AG10803 (cell line): ENCODE measurements around the gene MBOAT7.
A peak's percentile ranks its signal among the peaks of the same experiment; 100 is the strongest.
"Not testable (repeated sequence)": the region's sequence is repeated elsewhere in the genome, so short reads cannot be mapped to it uniquely, and the experiment has no call there.

ENCODE experiments used
- DNase-seq: peaks from one replicate; pipeline ENCODE4 v3.0.0; 2010; ENCODE audit warnings: low read depth
- H3K4me3 ChIP-seq: 2 replicates; pipeline ENCODE4 v1.5.1; 2011; ENCODE audit warnings: mild to moderate bottlenecking, low read length, control low read depth
- TF ChIP-seq, protein P1 (sequence below): conservative IDR thresholded peaks from 2 replicates; pipeline ENCODE4 v1.5.1; 2011; ENCODE audit warnings: mild to moderate bottlenecking, low read length, control low read depth, inconsistent platforms

Gene MBOAT7

DNA sequence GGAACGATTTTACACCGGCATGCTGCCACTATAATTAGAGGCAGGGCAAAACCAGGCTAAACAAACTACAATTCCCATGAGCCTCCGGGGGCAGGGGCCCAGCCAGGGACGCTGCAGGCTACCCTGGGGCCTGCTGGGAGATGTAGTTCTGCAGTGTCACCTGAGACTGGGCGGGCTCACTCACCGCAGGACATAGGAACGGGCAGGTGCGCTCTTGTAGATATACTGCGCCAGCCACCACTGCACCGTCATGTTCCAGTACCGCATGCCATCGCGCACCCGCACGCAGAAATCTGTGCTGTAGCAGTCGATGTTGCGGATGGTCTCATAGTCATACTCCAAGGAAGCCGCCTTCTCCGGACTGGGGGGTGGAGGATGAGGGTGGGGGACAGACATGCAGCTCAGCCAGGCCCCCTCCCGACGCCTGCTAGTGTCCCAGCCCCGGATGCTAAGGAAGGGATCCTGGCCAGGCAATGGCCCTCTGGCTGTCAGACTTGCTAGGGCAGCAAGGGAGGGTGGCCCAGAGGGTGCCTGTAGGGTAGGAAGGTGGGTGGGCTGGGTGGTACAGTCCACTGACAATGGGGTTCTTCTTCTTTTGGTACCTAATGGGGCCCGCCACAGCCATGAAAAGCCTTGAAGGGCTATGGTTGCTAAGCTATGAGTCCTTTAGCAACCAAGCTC is 10.7 kb downstream of the MBOAT7 start:
- no peak for DNase-seq
- no peak overlapping the region for H3K4me3 ChIP-seq
- TF ChIP-seq, protein P1, sequence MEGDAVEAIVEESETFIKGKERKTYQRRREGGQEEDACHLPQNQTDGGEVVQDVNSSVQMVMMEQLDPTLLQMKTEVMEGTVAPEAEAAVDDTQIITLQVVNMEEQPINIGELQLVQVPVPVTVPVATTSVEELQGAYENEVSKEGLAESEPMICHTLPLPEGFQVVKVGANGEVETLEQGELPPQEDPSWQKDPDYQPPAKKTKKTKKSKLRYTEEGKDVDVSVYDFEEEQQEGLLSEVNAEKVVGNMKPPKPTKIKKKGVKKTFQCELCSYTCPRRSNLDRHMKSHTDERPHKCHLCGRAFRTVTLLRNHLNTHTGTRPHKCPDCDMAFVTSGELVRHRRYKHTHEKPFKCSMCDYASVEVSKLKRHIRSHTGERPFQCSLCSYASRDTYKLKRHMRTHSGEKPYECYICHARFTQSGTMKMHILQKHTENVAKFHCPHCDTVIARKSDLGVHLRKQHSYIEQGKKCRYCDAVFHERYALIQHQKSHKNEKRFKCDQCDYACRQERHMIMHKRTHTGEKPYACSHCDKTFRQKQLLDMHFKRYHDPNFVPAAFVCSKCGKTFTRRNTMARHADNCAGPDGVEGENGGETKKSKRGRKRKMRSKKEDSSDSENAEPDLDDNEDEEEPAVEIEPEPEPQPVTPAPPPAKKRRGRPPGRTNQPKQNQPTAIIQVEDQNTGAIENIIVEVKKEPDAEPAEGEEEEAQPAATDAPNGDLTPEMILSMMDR: no peak

DNA sequence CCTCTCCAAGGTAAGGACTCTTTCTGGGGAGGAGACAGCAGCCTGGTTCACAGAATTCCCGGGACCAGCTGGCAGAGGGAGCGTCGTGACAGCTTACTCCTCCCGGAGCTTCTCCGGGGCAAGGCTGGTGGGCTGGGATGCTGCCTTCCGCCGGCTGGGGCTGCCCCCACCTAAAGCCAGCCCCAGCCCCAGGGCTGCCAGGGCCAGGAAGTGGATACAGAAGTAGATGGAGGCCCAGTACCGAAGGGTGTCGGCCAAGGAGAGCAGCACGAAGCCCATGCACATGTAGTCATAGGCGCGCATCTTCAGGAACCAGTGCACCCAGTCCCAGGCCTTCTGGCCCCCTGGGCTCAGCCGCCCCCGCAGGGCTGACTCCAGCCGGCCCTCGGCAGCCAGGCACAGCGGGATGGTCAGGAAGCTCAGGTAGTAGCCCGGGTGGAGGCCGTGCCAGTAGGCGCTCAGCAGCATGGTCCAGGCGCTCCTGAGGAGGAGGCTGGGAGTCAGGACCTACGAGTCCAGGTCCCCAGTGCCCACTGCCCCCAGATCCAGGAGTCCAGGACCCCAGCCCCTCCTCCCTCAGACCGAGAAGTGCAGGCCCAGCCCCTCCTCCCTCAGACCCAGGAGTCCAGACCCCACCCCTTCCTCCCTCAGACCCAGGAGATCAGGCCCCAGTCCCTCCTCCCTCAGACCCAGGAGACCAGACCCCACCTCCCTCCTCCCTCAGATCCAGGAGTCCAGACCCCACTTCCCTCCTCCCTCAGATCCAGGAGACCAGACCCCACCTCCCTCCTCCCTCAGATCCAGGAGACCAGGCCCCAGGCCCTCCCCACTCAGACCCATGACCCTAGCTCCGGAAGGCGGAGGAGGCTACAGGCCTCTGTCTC is 15.2 kb downstream of the MBOAT7 start:
- no peak overlapping the region for H3K4me3 ChIP-seq
- DNase-seq: no peak
- TF ChIP-seq, protein P1: no peak

DNA sequence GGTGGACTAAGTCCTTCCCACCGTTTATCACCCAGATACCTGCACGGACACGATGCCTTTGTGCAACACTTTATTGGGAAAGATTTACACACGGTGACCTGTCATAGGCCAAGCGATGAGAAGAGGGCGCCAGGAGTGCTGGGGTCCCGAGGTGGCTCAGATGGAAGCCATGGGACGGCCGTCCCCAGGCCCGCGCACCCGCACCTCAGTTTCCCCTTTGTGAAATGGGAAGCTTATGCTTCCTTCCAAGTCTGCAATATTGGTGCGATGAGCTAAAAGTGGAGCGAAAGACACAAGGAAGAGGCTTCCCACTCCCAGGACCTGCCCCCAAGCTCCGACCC is 16.1 kb downstream of the MBOAT7 start:
- DNase-seq: no peak
- TF ChIP-seq, protein P1: no peak
- no peak overlapping the region for H3K4me3 ChIP-seq

DNA sequence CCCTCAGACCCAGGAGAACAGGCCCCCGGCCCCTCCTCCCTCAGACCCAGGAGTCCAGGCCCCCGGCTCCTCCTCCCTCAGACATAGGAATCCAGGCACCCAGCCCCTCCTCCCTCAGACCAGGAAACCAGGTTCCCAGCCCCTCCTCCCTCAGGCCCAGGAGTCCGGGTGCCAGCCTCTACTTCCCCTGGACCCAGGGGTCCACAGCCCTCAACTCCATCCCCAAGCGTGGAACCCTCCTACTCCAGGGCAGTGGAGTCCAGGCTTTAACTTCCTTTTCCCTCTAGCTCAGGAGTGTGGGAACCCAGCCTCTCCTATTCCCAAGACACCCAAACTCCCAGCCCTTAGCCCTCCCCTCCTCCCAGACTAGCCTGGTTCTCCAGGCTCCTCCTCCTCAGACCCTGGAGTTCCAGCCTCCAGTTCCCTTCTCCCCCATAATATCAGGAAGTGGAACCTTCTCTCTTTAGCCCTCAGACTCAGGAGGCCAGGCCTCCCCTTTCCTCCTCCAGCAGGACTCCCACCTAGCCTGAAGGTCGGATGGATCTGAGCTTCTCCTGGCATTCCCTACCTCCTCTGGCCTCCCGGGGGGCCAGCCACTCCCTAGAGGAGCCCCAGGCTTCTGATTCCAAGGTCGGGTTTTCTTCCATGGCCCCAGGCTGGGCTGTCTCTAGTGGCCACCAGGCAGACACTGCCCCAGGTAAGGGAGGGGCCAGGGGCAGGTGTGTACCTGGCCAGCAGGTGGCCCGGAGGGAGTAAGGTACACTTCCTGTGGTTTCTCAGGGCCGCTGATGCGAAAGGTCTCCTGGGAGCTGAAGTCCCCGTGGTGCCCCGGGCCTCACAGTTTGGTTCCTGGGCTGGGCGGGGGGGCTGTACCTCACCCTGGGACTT is 16.7 kb downstream of the MBOAT7 start, which contains the start of gene TMC4:
TSS of gene TMC4 (minus strand) at position 690 of the 888 bp plus-strand sequence. CDS start at position 647, 43 bp downstream.
- H3K4me3 ChIP-seq: no peak within 1 kb of the TSS
- DNase-seq: peak; percentile 24
- TF ChIP-seq, protein P1: no peak

DNA sequence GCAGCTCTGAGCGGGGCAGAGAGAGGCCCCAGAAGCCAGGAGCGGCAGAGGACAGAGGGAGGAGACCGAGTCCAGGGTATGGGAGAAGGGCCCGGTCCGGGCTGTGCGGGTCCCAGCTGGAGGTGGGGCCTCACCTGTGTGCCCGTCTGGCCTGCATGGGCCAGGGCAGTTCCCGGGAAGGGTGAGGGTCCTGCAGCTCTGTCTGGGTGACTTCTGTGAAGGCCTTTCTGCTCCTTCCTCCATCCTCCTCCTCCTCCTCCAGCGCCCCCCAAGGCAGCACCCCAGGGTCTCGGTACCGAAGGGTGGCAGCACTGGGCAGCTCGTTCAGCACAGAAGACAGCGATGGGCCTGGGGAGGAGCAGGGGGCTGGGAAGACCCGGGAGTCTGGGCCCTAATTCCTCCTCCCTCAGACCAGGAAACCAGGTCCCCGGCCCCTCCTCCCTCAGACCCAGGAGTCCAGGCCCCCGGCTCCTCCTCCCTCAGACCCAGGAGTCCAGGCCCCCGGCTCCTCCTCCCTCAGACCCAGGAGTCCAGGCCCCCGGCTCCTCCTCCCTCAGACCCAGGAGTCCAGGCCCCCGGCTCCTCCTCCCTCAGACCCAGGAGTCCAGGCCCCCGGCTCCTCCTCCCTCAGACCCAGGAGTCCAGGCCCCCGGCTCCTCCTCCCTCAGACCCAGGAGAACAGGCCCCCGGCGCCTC is 17.5 kb downstream of the MBOAT7 start:
- DNase-seq, H3K4me3 ChIP-seq: not testable (repeated sequence)

DNA sequence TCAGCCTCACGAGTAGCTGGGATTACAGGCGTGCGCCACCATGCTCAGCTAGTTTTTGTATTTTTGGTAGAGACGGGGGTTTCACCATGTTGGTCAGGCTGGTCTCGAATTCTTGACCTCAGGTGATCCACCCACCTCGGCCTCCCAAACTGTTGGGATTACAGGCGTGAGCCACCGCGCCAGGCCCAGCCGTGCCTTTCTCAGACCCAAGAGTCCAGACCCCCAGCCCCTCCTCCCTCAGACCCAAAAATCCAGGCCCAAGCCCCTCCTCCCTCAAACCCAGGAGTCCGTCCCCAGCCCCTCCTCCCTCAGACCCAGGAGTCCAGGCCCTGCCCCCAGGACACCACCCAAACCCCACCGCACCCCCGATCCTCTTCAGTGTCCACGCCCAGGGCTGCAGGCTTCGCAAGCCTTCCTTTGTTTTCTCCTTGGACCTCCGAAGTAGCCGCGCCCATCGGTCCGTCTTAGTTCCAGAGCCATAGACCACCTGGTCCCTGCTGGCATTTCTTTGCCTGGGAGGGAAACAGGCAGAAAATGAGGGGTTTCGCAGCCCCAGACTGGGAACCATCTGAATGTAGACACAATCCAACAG is 20.1 kb downstream of the MBOAT7 start:
- no peak overlapping the region for H3K4me3 ChIP-seq
- no peak for DNase-seq
- TF ChIP-seq, protein P1: no peak
